Measurements from ENCODE around the gene SLC37A2. TPM values are rescaled to one million over a fixed set of nuclear protein-coding genes. Genes with fewer than 3 reads are reported as not detected.

The SLC37A2 gene
- polyA plus RNA-seq, 1 experiment, result 0.75 TPM

GRCh38 chr11:125101596-125101995, 38.5 kb downstream of the SLC37A2 start:
- H3K27me3 ChIP-seq (ENCODE audit: control insufficient read depth, insufficient read depth, low read length), result no peaks in the 10 kb centered on the region
- ChIA-PET POLR2A (no interaction called here), CTCF (no interaction called here)
- no peak for DNase-seq (ENCODE audit: low read depth)
- peaks cover 6% of the 10 kb centered on the region for H3K36me3 ChIP-seq (ENCODE audit: control insufficient read depth, insufficient read depth, low read length)
- no peak for TF ChIP-seq CTCF (IDR thresholded peaks at IDR 0.05; ENCODE audit: insufficient read depth, low read depth, low read length)
- H3K4me3 ChIP-seq (ENCODE audit: low read depth, low read length), result no peak overlapping the region

- H3K27me3 ChIP-seq (ENCODE audit: control insufficient read depth, insufficient read depth, low read length), result no peaks in the 10 kb centered on the region
- TF ChIP-seq CTCF (IDR thresholded peaks at IDR 0.05; ENCODE audit: insufficient read depth, low read depth, low read length), result no peak
- no peak overlapping the region for H3K4me3 ChIP-seq (ENCODE audit: low read depth, low read length)
- H3K36me3 ChIP-seq (ENCODE audit: control insufficient read depth, insufficient read depth, low read length), result peaks cover 6% of the 10 kb centered on the region
- POLR2A ChIA-PET, result no interaction called here
- CTCF ChIA-PET, result no interaction called here
- no peak for DNase-seq (ENCODE audit: low read depth)
Observed at GRCh38 chr11:125102025-125102424, 38.9 kb downstream of the SLC37A2 start.

- CTCF ChIA-PET, result interaction anchor here (2.1 kb wide), 1 partner anchor 11 kb away, joined by 8 read pairs; no protein-coding TSS in a partner anchor
- Histone ChIP-seq H3K27me3 (ENCODE audit: control insufficient read depth, insufficient read depth, low read length) (no peaks in the 10 kb centered on the region), H3K4me3 (ENCODE audit: low read depth, low read length) (no peak overlapping the region), H3K36me3 (ENCODE audit: control insufficient read depth, insufficient read depth, low read length) (peaks cover 6% of the 10 kb centered on the region)
- no peak for TF ChIP-seq CTCF (IDR thresholded peaks at IDR 0.05; ENCODE audit: insufficient read depth, low read depth, low read length)
- DNase-seq (ENCODE audit: low read depth), result no peak
- POLR2A ChIA-PET, result no interaction called here
Observed at GRCh38 chr11:125102510-125102909, 39.4 kb downstream of the SLC37A2 start.

- POLR2A ChIA-PET, result no interaction called here
- Histone ChIP-seq H3K36me3 (ENCODE audit: control insufficient read depth, insufficient read depth, low read length) (0 out of 2 replicates have a peak, but pooled peaks cover 1% of the 10 kb centered on the region), H3K4me3 (ENCODE audit: low read depth, low read length) (no peak overlapping the region), H3K27me3 (ENCODE audit: control insufficient read depth, insufficient read depth, low read length) (no peaks in the 10 kb centered on the region)
- no peak for TF ChIP-seq CTCF (IDR thresholded peaks at IDR 0.05; ENCODE audit: insufficient read depth, low read depth, low read length)
- no peak for DNase-seq (ENCODE audit: low read depth)
- CTCF ChIA-PET, result no interaction called here
Observed at GRCh38 chr11:125105926-125106325, 42.8 kb downstream of the SLC37A2 start.

- POLR2A ChIA-PET, result no interaction called here
Observed at GRCh38 chr11:125108469-125108868, 45.4 kb downstream of the SLC37A2 start.

More at GRCh38 chr11:125108469-125108868, 45.4 kb downstream of the SLC37A2 start:
- Histone ChIP-seq H3K36me3 (ENCODE audit: control insufficient read depth, insufficient read depth, low read length) (no peaks in the 10 kb centered on the region), H3K27me3 (ENCODE audit: control insufficient read depth, insufficient read depth, low read length) (no peaks in the 10 kb centered on the region), H3K4me3 (ENCODE audit: low read depth, low read length) (no peak overlapping the region)
- no peak for TF ChIP-seq CTCF (IDR thresholded peaks at IDR 0.05; ENCODE audit: insufficient read depth, low read depth, low read length)
- no peak for DNase-seq (ENCODE audit: low read depth)
- CTCF ChIA-PET, result interaction anchor here (1.4 kb wide), 1 partner anchor 296 kb away, joined by 6 read pairs; no protein-coding TSS in a partner anchor

Measured in BJ (cell line).